22Rv1 (cell line): ENCODE measurements around the gene SEC14L1.

Experiments
- H3K27ac ChIP-seq: fragments of 450-650 bp; 2 replicates; pipeline ENCODE4 v1.5.1; 2017
- ZFX ChIP-seq: fragments of 450-650 bp; IDR thresholded peaks from 2 replicates; pipeline ENCODE4 v1.6.1; 2017; ENCODE audit warnings: antibody characterized with exemption, borderline replicate concordance
- TF ChIP-seq, protein P1 (sequence below): fragments of 450-650 bp; IDR thresholded peaks from 2 replicates; pipeline ENCODE4 v1.5.1; 2017; ENCODE audit warnings: mild to moderate bottlenecking

Gene SEC14L1

DNA sequence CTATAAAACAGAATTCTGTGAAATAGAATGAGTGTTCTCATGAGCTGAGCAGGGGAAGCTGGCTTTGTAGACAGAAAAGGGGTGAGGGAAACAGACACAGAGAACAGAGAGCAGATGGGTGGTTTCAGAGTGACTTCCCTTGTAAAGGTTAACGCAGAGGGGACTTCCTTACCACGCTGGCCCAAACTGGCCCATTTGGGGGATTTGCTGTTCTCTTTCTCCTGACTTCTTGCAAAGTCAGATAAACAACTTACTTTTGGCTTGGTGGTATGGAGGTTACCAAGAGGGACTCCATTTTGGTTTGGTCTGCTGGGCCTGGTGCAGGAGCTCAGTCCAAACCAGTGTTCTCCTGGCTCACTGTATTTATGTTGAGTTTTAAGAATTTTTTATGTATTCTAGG is 48.4 kb downstream of the SEC14L1 start:
- no peak overlapping the region for H3K27ac ChIP-seq
- no peak for TF ChIP-seq ZFX

DNA sequence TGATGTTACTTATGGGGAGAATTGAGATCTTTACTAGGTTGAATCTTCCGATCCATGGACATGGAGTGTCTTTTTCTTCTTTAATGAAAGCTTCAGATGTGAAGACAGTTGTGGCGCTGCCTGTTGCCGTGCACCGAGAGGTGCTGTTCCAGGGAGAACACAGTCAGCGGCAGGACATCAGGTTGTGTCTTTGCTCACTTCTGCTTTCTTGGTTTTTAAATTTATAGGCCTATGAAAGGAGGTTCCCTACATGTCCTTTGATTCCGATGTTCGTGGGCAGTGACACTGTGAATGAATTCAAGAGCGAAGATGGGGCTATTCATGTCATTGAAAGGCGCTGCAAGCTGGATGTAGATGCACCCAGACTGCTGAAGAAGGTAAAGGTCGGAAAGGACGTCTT is 49.8 kb downstream of the SEC14L1 start:
- H3K27ac ChIP-seq, result no peak overlapping the region
- no peak for TF ChIP-seq ZFX
- TF ChIP-seq, protein P1, sequence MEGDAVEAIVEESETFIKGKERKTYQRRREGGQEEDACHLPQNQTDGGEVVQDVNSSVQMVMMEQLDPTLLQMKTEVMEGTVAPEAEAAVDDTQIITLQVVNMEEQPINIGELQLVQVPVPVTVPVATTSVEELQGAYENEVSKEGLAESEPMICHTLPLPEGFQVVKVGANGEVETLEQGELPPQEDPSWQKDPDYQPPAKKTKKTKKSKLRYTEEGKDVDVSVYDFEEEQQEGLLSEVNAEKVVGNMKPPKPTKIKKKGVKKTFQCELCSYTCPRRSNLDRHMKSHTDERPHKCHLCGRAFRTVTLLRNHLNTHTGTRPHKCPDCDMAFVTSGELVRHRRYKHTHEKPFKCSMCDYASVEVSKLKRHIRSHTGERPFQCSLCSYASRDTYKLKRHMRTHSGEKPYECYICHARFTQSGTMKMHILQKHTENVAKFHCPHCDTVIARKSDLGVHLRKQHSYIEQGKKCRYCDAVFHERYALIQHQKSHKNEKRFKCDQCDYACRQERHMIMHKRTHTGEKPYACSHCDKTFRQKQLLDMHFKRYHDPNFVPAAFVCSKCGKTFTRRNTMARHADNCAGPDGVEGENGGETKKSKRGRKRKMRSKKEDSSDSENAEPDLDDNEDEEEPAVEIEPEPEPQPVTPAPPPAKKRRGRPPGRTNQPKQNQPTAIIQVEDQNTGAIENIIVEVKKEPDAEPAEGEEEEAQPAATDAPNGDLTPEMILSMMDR, result no peak

DNA sequence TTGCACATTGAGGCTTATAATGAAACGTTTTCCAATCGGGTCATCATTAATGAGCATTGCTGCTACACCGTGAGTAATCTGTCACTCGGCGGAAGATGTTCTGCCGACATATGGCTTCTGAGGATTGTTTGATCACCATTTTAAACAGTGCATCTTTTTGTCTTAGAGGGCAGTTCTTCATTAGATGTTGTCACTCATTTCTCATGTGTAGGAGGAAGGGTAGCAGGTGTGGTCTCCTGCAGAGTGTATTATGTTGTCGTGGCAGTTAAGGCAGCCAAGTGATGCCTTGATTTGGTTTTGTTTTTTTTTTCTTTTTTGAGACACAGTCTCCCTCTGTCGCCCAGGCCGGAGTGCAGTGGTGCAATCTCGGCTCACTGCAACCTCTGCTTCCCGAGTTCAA is 50.5 kb downstream of the SEC14L1 start:
- H3K27ac ChIP-seq, result no peak overlapping the region
- TF ChIP-seq, protein P1, result no peak
- no peak for TF ChIP-seq ZFX

DNA sequence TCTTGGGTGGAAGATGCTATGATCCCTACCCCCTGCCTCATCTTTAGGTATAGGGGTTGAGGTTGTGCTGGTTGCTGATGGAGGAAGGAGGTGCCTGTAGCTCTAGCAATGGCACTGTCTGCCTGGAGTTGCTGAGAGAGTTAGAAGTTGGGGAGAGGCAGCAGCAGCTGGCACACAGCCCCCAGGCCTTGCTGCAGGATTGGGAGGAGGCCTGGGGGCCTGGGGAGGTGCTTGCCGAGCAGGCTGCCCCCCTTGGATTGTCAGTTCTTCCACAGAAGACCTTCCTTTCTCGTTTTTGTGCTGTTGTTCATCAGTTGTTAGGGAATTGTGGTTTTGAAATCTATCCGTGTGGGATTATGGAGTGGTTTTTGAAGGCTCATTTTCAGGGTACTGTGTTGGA is 52.9 kb downstream of the SEC14L1 start:
- no peak overlapping the region for H3K27ac ChIP-seq
- TF ChIP-seq ZFX, result no peak
- TF ChIP-seq, protein P1, result no peak

DNA sequence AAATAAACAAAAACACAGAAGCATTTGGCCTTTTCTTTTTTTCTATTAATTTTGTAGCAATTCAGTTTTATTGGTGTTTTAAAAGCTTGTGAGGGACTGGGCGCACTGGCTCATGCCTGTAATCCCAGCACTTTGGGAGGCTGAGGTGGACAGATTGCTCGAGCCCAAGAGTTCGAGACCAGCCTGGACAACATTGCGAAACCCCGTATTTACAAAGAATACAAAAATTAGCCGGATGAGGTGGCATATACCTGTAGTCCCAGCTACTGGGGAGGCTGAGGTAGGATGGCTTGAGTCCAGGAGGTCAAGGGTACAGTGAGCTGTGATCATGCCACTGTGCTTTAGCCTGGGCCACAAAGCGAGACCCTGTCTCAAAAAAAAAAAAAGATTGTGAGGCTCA is 53.4 kb downstream of the SEC14L1 start:
- no peak for TF ChIP-seq ZFX
- H3K27ac ChIP-seq, result no peak overlapping the region

DNA sequence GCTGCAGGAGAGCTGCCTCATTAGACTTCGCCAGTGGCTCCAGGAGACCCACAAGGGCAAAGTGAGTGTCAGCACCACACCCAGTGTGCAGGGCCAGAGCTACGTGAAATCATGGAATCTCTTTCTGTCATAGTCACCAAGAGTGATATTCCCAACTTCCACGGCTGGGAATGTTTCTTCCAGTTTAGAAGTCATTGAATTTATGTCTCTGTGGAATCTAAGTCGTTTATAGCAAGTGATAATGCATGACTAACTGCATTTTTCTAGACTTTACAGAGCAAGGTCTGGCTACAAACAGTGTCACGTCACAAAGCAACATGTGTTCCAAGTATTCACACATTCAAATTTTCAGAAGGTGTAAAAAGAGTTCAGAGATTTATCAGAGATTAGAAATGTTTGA is 55.5 kb downstream of the SEC14L1 start:
- no peak overlapping the region for H3K27ac ChIP-seq
- TF ChIP-seq, protein P1, result no peak
- no peak for TF ChIP-seq ZFX

DNA sequence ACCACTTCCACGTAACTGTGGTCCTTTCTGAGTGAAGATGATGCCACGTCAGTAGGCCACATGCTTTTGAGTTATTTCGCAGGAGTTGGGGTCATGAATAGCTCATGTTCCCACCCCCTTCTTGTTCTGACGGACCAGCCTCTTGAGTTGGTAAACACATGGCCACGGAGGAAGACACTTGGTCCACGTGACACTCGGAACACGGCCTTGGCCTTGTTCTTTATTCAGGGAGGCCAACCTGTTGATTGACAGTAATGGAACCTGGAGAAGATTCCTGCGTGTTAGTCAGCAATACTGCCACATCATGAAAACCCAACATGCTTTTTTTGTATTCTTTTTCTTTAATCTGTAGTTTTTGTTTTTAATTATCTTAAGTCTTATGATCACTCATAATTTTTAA is 56.3 kb downstream of the SEC14L1 start:
- TF ChIP-seq ZFX, result no peak
- TF ChIP-seq, protein P1, result no peak
- H3K27ac ChIP-seq, result no peak overlapping the region

DNA sequence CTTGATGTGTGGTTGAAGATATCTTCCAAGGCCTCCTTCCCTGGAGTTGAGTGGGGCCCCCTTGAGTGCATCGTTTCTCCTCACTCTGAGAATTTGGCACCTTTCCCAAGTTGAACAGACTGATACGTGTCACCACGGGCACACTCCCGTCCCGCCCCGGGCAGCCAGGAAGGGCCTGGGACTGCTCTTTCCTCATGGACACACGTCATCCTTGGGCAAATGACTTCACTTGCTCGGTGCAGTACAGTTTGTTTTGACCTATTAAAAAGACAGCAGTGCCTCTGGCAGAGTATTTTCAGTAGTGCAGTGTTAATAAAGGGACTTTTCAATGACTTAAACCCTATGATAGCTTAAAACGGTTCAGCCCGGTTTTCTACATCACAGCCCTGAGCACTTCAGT is 59.9 kb downstream of the SEC14L1 start:
- no peak overlapping the region for H3K27ac ChIP-seq
- TF ChIP-seq, protein P1, result no peak
- TF ChIP-seq ZFX, result no peak
